GM18867 (cell line): Measurements from ENCODE around the gene DLG5.

Source experiments
- ATAC-seq: cut with Tn5 transposase; IDR thresholded peaks from one replicate; pipeline ENCODE4 v1.9.1; 2021; ENCODE audit warnings: mild to moderate bottlenecking, moderate library complexity; ENCODE audit not compliant: unreplicated experiment

The DLG5 gene

DNA sequence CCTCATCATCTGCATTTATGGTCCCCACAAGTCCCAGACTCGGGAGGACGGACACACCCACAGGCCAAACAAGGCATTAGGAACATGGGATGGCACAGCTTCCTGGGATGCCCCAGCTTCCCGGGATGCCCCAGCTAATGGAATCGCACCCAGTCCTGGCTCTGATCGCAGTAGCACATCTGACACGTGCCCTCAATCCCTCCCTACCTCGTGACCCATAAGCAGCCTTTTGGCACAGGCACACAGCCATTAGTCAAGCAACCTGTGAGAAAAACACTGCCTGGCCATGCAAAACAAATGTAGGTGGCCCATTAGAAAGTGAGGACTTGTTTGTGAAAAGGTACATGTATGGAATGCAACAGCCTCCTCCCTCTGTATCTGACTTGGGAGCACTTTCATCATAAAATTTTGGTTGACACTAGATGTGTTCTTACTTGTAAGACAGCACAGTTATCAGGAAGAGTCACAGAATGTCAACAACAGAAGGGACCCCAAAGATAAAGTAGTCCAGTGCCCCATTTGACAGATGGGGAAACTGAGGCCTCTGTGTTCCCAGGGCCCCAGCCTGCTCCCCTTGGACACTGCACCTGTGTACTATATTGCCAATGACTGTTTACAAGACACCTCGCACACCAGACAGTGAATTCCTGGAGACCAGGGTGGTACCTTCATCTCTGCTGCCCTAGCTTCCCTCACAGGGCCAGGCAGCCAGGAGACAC, 34.4 kb downstream of the DLG5 start:
- no peak for ATAC-seq

- ATAC-seq = no peak
Observed at GRCh38 chr10:77890097-77890496, 36.5 kb downstream of the DLG5 start.

DNA sequence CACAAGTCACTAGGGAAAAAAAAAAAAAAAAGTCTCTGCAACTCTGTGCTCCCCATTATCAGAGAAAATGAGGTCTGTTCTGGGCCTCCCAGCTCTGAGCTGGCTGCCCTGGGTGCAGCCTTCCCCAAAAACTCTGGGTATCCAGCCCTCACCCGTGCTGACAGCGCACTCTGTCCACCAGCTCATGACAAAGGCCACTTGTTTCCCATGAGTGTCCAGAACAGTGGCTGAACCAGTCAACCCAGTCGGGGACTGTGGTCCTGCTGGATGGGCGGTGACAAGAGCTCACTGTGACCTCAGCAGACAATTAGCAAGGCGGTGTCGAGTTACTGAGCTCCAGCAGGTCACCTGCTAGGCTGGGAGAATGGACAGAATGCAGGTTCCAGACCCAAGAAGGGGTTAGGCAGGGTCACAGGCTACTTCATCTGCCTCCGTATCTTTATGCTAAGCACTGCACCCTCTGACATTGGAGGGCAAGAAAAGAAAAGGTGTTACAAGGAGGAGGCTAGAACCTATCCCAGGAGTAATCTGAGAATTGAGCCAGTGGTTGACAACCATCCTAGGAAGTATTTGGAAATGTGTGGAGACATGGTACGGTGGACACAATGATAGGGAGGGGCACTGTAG, 37.2 kb downstream of the DLG5 start:
- no peak for ATAC-seq

DNA sequence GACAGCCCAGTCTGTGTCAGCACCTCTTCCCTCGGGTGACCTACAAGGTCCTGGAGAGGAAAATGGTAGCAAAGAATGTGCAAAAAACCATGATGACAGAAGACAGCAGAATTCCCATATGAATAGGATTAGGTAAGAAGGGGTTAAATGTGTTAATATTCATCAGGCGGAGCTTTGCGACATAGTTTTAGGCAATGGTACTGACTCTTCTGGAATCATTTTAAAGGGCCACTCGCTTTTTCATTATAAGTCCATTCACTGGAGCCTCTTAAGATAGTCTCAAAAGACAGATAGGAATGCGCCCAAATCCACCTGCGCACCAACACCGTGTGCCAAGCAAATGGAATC, 38.2 kb downstream of the DLG5 start:
- ATAC-seq = no peak

- ATAC-seq = no peak
Observed at GRCh38 chr10:77887631-77888355, 38.8 kb downstream of the DLG5 start.

GRCh38 chr10:77886795-77887355, 39.7 kb downstream of the DLG5 start:
- no peak for ATAC-seq

GRCh38 chr10:77884181-77884580, 42.4 kb downstream of the DLG5 start:
- ATAC-seq = no peak

- ATAC-seq = no peak
Observed at GRCh38 chr10:77881636-77882035, 44.9 kb downstream of the DLG5 start.

GRCh38 chr10:77881222-77881621, 45.3 kb downstream of the DLG5 start:
- ATAC-seq = no peak

- no peak for ATAC-seq
Observed at GRCh38 chr10:77879710-77880109, 46.8 kb downstream of the DLG5 start.

DNA sequence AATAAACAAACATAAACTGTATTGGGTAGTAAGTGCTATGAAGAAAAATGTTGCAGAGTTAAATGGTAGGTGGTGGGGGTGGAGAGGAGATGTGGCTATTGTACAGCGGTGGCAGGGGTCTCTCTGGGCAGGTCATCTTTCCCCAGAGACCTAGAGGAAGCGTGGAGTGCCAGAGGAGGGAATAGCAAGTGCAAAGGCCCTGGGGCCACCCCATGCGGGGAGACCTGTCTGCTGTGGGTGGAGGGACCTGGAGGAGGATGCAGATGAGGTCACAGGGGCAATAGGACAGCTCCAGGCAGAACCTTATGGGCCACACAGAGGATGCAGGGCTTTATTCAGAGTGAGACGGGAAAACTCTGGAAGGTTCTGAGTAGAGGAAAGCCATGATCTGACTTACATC, 47.5 kb downstream of the DLG5 start:
- no peak for ATAC-seq

- peak; percentile 67 for ATAC-seq
Observed at GRCh38 chr10:77877441-77878344, 48.9 kb downstream of the DLG5 start.

- ATAC-seq = no peak
Observed at GRCh38 chr10:77875730-77876129, 50.8 kb downstream of the DLG5 start.

DNA sequence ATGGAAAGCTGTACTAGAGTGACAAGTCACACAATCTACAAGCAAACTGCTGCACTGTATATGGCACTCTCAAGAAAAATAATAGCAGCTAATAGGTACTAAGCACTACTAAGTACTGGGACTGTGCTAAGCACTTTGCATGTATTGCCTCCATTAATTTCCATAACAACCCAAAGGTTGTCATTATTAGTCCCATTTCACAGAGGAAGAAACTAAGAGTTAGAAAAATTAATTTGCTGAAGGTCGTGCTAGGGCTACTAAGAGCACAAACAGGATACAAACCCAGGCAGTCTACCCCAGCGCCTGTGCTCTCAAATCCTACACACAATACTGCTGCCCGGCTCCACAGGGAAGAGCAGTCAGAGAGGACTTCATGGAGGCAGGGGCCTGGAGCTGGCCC, 51.7 kb downstream of the DLG5 start:
- no peak for ATAC-seq

- peak; percentile 83 for ATAC-seq
Observed at GRCh38 chr10:77873536-77874380, 52.8 kb downstream of the DLG5 start.

DNA sequence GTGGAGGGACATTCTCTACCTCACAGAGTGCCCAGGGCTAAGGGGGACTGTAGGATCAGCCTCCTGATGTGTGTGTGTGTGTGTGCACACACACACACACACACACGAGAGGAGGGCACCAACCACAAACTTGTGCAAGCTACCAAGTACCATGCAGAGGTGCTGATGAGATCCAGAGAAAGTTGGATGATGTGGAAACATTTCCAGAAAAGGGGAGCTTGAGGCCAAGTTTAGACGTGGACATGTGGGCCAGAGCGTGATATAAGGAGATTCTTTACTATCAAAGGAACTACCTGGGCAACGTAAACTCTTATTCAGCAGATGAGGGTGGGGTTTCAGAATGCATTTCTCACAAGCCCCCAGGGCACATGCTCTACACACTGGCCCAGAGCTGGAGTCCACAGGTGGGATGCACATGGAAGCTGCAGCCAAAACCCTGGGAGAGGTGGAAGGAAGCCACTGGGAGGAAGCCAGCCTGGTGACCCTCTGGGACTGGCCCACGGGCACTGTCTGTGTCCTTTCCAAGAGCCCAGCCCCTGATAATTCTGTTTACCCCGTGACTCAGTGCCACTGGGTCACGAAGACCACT, 53.5 kb downstream of the DLG5 start:
- ATAC-seq = no peak

- ATAC-seq = no peak
Observed at GRCh38 chr10:77872151-77872946, 54.2 kb downstream of the DLG5 start.

DNA sequence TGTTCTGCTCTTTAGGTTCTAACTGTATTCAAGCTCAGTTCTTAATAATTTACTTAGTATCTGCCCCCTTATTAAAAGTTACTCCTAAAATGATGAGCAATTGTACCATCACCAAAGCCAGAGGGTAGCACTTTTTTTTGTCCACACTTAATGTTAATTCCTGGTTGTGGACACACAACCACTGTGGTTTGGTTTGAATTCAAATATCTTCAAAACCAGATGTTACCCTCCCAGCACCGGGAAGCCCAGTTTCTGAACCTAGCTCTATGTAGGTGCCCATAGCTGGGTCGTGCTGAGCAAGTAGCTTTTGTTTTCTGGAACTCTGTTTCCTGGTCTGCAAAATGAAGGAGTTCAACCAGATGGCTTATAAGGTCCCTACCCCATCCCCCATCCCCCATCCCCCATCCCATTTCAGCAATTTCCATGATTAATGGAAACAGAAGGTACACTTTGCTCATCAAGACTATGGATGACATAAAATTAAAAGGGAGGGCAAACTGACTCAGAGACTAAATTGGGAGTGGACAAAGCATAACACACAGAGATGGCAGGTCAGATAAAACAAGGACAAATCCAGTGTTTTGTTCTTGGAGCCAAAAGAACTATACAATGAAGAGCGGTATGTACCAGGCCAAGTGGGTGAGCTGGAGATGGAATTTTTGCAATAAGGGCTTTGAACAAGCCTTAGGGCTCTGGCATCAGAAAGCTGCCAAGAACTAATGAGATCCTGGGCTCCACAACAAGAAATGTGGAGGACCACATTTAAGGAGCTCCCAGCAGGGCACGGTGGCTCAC, 56.7 kb downstream of the DLG5 start:
- ATAC-seq = no peak
